NCI-H187 (cell line): ENCODE measurements around the gene SPA17.

ENCODE experiments used
- DNase-seq, 2 experiments: peaks; one replicate each; lab custom pipeline; 2025; lab: John Stamatoyannopoulos, UW

SPA17 gene

GRCh38 chr11:124673333-124674167, at the start of gene SPA17, which contains the start of gene SIAE:
Gene SPA17, plus strand, starts transcription at chr11:124673904. Its CDS starts 1,361 bp downstream, at chr11:124675265.
Gene SIAE, minus strand, starts transcription at chr11:124673739. Its CDS starts 31 bp downstream, at chr11:124673708.
- peak; percentile 25 to 47 for DNase-seq

GRCh38 chr11:124625504-124626168, 48.1 kb upstream of the SPA17 start:
- no peak for DNase-seq

DNA sequence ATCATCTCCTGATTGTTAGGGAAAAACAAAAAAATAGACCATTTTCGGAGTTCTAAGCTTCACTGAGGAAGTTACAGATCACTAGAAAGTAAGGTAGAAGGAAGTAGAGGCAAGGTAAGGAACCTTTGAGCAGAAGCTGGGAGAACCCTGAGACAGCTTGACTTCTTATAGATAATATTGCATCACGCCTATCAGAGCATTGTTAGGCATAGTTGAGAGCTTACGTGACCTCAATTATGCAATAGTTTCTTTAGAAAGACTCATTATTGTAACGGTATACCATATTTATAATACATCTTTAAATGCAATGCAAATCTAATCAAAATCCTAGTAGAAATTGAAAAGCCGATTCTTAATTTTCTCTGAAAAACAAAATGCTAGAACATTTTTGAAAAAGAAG, 46.2 kb upstream of the SPA17 start:
- no peak for DNase-seq

DNA sequence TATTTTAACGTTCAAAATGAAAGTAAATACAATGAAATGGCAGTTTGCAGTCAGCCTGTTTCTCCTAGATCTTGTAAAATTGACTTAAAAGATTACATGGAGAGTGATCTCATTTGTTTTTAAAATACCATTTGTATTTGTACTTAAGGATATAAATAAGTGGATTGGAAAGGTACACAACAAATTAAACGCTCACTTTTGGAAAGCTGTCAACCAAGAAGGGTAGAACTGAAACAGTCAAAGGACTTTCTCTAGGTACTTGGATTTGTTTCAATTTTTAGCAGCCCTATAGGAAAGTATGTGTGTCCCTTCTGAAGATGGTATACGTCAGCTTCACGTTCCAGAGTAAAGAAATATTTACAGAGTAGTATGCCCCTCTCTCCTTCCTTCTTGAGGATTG, 43.7 kb upstream of the SPA17 start:
- no peak for DNase-seq

- DNase-seq = no peak
Measured at GRCh38 chr11:124633355-124633754, 40.3 kb upstream of the SPA17 start.

- DNase-seq = no peak
Measured at GRCh38 chr11:124635932-124636331, 37.8 kb upstream of the SPA17 start.

DNA sequence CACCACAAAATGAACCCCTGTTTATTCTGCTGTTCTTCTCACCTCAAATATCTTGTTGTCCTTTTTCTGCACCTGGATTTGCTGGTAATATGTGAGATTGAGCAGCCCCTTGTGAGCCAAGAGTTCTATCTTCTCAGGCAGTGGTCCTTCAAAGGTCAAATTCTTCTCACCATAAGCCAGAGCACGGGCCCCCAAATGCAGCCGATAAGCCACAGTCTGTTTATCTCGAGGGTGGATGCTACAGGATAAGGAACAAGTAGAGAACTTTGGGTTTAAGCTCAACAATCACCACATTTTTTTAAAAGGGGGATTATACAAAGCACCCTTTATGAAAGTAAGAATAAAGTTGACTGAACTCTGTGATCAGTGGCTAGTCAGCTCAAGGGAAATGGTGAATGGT, 35.2 kb upstream of the SPA17 start:
- no peak for DNase-seq

DNA sequence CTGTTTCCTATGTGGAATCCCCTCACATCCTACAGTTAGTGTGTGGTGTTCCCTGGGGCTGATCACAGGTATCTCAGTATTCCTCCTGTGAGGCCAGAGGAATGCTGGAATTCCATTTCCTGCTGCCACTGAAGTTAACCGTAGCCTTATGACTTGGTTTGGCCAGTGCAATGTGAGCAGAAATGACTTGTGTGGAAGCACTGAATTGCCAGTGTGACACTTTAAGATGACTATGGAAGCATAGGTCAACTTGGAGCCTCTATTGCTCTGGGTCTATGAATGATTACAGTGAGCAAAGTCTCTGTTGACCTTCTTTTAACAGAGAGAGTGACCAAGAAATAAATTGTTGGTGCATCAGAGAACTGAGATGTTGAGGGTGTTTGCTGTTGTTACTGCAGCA, 34.5 kb upstream of the SPA17 start:
- DNase-seq = no peak

GRCh38 chr11:124640666-124641065, 33.0 kb upstream of the SPA17 start:
- DNase-seq = no peak

- no peak for DNase-seq
Measured at GRCh38 chr11:124642628-124643027, 31.1 kb upstream of the SPA17 start.

DNA sequence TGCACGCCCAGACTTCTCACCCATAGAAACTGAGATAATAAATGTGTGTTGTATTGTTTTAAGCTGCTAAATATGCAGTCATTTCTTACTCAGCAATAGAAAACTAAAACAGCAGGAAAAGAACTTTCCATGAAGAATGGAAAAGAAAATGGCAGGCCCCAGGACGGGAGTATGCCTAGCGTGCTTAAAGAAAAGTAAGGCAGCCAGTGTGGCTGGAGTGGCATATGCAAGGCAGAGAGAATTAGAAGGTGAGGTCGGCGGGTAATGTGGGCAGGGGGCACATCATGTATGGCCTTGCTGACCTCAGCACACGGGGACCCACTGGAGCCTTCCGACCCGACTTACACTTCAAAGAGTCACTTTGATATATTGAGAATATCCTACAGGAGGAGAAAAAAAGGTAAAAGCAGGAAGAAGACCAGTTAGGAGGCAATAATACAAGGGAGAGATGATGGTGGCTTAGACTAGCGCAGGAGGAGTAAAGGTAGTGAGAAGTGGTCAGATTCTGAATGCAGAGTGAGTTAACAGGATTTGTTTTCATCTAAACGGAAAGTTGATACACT, 30.6 kb upstream of the SPA17 start:
- no peak for DNase-seq

DNA sequence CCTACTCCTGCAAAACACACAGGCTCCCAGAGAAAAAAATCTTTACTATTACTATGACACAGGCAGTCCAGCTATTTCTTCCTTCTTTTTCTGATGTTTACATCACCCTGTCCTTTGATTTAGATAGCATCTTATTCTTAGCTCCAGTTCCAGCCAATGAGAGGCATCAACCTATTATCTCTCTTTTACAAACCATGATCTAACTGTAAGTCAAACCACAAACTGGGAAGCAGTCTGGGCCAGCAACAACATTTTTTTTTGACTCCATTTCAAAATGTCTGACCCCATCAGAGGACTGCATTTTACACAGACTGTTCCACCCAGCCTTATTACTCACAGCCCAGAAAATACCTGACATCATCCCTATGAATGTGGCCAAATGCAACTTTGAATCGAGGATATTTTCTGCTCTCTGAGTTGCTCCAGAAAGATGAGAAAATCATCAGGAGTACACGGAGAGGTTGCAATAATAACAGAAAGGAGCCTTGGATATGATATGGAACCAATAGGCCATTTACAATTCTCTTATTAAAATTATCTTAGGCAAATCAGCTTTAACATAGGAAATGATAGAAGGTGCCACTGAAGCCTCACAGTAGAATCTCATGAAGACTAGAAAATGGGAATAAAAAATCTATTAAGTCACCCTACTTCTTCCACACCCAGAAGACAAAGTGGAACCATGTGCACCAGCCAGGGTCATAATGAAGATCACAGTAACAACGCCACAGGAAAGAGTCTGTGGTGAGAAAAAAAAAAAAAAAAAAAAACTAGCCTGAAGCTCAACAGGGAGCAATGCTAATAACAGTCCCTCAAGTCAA, 29.9 kb upstream of the SPA17 start:
- DNase-seq = no peak

- DNase-seq = no peak
Measured at GRCh38 chr11:124644426-124645280, 29.1 kb upstream of the SPA17 start.

DNA sequence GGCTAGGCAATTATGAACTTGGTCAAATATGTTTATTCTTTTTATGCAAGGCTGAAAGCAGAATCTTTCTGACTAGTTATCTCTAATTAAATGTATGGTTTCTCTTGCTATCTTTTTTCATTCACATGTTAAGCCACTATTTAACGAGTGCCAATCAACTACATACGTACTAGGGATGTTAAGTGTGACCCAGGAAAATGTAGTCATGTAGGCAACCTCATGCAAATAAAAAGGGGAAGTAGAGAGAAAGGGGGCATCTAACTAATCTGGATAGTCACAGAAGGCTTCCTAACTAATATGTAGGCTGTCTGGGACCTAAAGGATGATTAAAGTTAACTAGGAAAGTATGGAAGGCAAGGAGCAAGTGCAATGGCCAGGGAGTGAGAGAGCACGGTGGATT, 27.6 kb upstream of the SPA17 start:
- no peak for DNase-seq

DNA sequence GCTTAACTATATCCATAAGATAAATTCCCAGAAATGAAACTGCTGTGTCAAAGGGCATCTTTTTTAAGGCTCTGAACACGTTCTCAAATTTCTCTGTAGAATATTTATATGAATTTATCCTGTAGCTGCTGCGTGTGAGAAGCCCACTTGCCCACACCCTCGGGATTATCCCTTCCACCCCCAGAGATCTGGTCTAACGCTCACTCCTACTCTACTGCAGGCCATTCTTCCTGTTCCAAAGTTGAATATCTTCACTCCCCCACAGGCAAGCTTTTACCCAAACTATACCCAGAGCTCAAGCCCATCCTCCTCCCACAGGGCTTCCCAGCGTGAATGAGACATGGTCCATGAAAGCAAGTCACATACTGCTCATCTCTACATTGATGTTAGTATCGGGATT, 25.1 kb upstream of the SPA17 start:
- DNase-seq = no peak

DNA sequence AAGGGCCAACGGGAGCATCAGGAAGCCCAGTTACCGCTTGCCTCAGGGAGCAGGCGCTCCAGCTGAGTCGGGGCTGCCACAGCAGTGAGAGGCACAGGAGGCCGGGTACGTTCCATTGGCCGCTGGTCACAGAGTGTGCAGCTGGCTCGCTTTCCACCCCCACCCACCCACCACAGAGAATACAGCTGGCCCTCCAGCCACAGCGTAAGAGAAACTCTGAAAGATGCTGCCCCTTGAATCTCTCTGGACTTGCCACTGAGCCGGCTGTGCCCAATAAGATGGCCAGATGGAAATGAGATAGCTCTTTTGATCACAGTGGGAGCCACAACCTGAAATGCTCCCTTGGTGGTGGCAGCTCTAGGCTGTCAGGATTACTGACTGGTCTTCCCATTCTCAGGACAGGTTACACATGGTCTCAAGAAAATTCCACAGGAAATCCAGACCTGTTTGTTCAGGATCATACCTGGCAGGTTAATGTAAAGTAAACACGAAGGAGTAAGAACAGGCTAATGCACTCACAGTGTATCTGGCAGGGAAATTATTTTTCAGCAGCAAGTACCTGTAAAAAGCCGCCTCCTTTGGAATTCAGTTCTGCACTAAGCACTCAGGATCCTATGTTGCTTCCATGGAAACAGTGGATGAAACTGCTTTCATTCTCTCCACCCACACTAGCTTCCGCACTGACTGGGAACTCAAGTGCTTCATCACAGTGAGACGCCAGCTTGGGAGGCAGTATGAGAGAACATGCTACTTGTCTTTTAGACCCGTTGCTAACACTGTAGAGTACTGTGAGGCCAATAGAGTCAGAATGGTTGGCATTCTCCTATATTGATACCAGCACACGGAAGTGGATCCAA, 16.7 kb upstream of the SPA17 start:
- DNase-seq = peak in 1 of 2 experiments; percentile 10

GRCh38 chr11:124657904-124658303, 15.8 kb upstream of the SPA17 start:
- DNase-seq = no peak

GRCh38 chr11:124658501-124658900, 15.2 kb upstream of the SPA17 start:
- DNase-seq = no peak

DNA sequence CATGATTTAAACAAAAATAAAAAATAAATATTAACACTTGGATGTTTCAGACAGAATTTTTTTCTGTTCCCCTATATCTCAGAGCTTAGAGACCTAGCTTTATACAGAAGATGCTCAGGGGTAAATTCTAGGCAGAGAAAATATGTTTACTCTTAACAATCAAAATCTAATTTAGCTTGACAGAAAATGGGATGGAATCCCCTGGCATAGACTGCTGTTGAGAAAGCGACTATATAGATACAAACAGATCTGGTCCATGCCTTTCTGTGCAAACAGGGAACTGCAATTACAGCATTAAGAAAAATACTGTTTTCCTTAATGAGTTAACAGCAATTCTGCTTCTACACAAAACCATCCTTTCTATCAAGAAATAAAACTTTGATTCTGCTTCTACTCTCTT, 14.7 kb upstream of the SPA17 start:
- DNase-seq = no peak

DNA sequence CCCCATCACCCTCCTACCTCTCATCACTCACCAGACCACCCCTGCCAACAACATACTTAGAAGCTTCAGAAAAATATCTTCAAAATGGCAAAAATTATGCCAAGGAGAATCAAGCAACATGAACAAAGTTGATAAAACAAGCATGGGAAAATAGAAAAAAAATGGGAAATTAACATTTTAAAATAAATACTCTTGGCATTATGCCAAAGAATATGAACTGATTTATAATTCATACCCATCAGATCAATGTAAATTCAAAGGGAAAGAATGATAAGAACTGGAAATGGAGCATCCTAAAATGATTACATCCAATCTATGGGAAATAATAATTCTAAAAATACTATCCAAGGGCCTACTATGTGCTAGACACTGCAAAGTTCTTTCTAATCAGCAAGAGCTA, 12.2 kb upstream of the SPA17 start:
- no peak for DNase-seq
